HG03196 (cell line): ENCODE measurements around the gene LRRC8A.
"Not testable (repeated sequence)": the region's sequence is repeated elsewhere in the genome, so short reads cannot be mapped to it uniquely, and the experiment has no call there.

Experiments used
- ATAC-seq: cut with Tn5 transposase; IDR thresholded peaks from one replicate; pipeline ENCODE4 v1.9.1; 2021; ENCODE audit not compliant: unreplicated experiment

The LRRC8A gene

DNA sequence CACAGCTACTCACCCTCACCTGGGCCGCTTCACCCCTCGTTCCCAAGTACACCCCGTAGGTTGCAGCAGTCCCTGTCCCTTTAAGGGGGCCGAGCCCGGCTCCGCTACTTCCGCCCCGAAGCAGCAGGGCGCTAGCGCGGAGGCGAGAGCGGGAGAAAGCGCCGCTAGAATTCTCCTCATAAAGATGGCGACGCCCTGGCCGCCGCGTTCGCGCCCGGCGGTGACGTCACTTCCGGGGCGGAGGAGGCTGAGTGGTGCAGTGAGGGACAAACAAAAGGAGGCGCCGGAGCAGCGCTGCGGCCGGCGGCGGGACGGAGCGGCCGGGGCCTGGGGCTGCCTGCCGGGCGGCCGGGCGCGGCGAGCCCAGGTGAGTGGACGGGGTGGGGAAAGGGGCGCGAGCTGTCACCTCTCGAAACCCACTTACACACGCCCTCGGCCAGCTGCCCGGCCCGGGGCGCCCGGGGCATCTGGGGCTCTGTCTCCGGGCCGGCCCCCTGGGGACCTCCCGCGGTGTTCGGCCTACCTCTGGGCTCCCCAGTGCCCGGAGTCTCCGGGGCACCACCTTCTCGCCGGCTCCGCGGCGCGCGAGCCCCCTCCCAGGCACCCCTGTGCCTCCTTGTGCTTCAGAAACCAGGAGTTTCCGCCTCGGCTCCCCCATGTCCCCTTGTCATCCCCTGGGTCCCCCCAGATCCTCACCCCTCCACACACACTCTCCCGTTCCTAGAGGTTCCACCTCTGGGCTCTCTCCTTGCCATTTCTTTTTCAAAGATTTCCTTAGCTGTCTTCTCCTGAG, at the start of gene LRRC8A, which contains the start of gene KYAT1:
TSS of gene LRRC8A (plus strand) at position 250 of the 793 bp plus-strand sequence. CDS start 25,032 bp downstream, outside the sequence.
TSS of gene KYAT1 (minus strand) at position 67 of the 793 bp plus-strand sequence. CDS start 36,545 bp downstream, outside the sequence.
- ATAC-seq = peak; percentile 81

DNA sequence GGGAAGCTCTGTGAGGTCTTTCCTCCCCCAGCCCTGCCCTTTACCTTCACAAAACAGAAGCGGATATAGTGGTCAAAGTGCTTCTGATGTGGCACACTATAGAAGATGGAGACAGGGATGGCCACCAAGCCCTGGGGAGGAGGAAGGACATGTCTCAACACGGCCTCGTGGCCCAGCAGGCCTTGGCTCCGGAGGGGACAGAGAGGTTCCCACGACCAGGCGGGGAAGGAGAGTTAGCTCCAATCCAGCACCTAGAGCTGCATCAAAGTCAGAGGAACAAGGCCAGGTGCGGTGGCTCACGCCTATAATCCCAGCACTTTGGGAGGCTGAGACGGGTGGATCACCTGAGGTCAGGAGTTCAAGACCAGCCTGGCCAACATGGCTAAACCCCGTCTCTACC, 48.2 kb upstream of the LRRC8A start:
- no peak for ATAC-seq

DNA sequence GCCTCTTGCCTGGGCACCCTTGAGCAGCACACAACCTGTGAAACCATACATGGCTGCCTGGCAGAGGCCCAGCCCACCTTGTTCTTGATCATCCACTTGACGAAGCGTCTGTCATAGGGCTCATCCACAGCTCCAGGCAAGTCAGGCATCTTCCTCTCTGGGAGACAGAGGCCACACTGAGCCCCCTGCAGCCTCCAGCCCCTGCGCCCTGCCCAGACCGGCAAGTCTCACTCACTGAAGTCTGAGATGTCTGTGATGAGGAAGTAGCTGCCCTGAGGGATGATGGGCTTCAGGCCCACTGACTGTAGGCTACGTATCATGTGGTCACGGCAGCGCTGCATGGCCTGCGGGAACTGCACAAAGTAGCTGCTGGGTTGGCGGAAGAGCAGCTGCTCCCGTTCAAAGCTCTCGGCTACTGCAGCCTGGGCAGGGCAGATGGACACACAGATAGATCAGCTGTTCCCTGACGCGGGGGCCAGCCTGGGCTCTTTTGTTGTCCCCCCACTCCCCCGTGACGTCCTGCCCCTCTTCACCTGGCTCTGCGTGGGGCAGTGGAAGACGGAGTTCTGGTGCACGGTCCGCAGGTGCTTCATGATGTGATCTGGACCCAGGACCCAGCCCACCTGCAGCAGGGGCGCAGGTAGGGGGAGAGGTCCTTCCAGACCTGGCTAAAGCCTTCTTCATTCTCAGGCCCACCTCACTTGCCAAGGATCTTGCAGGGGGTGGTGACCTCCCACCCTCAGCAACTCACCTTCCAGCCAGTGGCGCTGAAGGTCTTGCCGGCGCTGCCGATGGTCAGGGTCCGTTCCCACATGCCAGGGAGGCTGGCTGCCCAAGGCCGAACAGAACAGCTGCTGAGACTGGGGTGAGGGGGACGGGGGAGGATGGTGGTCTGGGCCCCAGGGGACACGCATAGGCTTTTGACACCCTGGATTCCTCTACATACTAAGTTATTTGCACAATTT, 46.4 kb upstream of the LRRC8A start:
- no peak for ATAC-seq

DNA sequence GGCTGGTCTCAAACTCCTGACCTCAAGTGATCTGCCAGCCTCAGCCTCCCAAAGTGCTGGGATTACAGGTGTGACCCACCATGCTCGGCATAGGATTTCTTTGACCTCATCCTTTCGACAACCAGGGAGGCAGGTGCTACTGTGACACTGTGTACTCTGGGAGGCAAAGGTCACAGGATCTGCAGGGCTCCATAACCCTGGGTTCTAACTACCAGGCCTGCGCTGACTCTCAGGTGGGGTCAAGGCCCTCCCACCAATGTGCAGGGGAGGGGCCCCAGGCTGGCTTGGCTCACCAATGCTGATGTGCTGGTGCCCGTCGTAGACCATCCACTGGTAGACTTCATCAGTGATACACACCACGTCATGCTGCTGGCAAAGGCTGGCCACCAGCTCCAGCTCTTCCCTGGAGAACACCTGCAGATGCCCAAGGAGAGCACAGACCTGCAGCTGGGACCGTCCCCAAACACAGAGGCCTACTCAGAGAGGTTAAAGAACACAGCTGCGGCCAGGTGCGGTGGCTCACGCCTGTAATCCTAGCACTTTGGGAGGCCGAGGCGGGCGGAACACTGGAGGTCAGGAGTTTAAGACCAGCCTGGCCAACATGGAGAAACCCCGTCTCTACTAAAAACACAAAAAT, 45.3 kb upstream of the LRRC8A start:
- no peak for ATAC-seq

DNA sequence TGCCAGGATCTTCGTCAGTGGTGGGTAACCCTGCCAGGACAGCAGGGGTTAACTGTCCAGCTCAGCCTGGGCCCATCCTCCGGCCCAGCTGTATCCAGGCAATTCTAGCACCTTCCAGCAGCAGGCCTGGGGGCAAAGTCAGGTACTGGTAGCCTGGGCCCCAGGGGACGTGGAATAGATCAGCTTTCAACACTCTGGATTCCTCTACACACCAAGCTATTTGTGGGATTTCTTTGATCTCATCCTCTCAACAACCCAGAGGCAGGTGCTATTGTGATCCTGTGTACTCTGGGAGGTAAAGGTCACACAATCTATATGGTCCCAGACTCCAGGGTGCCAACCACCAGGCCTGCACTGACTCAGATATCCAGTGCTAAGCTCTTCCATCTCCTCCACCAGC, 43.6 kb upstream of the LRRC8A start:
- no peak for ATAC-seq

DNA sequence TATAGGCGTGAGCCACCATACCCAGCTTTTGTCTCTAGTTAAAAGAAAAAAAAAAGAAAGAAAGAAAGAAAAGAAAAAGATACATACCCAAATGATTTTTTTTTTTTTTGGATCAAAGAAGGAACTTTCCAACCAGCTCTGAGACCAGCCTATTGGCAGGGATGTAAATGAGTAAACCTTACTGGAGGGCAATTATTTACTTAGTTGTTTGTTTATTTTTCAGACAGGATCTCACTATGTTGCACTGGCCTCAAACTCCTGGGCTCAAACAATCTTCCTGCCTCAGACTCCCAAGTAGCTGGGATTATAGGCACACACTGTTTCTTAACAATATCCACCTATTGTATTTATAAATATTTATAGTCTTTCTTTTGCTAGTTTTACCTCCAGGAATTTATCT, 41.4 kb upstream of the LRRC8A start:
- ATAC-seq = no peak

DNA sequence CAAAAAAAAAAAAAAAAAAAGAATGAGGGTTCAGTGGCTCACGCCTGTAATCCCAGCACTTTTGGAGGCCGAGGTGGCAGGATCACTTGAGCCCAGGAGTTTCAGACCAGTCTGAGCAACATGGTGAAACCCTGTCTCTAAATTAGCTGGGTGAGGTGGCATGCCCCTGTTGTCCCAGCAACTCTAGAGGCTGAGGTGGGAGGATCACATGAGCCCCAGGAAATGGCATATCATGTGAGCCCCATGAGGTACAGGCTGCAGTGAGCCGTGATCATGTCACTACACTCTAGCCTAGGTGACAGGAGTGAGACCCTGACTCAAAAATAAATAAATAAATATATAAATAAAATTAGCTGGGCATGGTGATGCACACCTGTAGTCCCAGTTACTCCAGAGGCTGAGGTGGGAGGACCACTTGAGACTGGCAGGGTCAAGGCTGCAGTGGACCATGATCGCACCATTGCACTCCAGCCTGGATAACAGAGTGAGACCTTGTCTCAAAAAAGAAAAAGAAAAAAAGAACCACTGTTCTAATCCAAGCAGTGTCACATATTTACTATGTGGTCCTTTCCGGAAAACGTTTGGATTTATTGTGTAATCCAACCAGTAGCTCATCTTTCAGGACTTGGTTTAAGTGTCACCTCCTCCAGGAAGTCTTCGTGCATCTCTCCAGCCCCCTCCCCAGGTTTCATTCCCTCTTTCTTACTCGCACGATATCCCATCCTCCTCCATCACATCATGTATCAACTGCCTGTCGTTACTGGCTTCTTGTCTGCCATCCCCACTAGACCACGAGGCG, 40.0 kb upstream of the LRRC8A start:
- no peak for ATAC-seq

DNA sequence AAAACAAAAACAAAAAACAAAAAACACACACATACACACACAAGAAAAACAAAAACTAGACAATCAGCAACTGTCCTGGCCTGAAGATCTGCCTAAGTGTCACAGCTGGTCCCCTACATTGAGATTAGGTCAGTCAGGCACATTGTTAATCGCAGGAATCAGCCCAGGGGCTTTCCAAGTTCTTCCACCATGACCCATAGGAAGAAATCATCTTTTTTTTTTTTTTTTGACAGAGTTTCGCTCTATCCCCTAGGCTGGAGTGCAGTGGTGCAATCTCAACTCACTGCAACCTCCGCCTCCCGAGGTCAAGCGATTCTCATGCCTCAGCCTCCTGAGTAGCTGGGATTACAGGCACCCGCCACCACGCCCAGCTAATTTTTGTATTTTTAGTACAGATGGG, 38.8 kb upstream of the LRRC8A start:
- ATAC-seq = not testable (repeated sequence)

DNA sequence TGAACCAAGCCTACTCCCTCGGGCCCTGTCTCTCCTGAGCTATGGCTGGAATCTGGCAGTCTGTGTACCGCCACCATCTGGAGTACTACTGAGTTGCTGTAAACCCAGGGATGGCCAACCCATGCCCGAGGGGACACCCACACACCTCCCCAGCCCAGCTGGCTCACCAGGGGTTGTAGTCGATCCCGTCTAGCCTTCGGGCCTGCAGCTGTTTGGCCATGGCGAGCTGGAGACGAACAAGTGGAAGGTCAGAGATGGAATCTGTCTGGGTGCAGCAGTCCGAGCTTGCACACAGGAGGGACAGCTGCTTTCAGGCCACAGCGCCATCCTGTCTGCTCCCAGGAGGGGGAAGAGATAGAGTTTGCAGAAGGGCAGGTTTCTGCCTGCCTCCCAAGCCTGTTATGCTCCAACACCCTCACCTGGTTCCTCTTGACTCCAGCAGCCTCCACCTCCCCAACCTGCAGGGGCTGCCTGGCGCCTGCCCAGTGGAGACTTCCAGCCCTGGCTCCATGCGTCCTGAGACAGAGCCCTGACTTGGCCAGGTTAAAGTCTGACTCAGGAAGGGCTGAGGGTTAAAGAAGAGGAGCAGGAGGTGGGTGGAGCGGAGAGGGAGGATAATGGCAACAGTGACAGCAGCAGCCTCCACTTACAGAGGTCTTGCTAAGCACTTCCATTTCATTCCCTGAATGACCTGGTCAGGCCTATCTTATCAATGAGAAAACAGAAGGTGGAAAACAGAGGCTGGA, 36.6 kb upstream of the LRRC8A start:
- no peak for ATAC-seq

DNA sequence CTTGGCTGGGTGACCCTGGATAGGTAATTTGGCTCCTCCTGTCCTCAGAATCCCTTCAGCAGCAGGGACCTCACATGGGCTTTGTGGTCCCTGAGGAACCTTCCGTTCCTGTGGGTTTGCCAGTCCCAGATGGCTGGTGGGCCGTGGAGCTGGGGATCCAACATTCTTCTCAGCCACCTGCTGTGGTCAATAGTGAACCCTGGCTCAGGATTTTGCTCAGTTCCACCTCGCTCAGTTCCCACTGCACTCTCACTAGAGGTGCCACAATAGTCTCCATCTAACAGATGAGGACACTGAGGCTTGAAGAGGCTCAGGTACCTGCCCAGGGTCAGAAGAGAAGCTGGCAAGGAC, 35.3 kb upstream of the LRRC8A start:
- no peak for ATAC-seq

DNA sequence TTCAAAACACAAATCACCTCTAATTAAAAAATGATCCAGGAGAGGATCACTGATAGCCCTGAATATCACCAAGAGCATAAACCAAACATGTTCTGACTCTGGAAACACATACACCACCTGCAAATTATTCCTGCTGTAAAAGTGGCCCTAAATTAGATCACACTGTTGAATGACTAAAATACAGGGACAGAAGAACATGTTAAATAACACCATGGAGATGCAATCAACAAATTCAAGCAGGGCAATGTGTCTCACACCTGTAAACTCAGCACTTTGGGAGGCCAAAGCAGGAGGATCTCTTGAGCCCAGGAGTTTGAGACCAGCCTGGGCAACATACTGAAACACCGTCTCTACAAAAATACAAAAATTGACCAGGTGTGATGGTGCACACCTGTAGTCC, 34.1 kb upstream of the LRRC8A start:
- no peak for ATAC-seq

DNA sequence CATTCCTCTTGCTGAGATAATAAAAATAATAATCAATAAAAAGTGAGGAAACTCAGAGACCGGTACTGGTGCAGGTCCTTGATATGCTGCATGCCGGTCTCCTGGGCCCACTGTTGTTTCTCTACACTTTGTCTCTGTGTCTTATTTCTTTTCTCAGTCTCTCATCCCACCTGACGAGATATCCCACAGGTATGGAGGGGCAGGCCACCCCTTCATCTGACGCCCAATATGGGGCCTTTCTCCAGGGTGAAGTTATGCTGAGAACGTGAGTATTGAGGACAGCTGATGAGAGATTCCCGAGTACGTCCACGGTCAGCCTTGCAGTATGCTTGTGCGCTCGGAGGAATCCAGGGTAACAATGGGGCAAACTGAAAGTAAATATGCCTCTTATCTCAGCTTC, 30.9 kb upstream of the LRRC8A start:
- ATAC-seq = not testable (repeated sequence)

DNA sequence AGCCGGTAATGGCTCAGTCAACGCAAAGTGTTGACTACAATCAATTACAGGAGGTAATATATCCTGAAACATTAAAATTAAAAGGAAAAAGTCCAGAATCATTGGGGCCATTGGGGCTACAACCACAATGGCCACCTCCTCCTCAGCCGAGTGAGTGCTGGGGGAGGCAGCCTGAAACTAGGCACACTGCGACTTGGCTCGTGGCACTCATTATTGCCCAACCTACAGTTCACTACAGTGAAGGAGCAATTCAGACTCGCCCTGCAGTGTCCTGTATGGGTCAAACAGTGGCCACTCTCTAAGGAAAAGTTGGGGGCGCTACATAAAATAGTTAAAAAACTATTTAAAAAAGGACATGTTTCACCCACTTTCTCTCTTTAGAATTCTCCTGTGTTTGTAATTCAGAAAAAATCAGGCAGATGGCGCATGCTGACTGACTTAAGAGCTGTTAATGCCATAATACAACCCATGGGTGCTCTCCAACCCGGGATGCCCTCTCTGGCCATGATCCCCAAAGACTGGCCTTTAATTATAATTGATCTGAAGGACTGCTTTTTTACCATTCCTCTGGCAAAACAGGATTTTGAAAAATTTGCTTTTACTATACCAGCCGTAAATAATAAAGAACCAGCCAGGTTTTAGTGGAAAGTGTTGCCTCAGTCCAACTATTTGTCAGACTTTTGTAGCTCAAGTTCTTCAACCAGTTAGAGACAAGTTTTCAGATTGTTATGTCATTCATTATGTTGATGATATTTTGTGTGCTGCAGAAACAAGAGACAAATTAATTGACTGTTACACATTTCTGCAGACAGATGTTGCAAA, 29.9 kb upstream of the LRRC8A start:
- ATAC-seq = not testable (repeated sequence)

DNA sequence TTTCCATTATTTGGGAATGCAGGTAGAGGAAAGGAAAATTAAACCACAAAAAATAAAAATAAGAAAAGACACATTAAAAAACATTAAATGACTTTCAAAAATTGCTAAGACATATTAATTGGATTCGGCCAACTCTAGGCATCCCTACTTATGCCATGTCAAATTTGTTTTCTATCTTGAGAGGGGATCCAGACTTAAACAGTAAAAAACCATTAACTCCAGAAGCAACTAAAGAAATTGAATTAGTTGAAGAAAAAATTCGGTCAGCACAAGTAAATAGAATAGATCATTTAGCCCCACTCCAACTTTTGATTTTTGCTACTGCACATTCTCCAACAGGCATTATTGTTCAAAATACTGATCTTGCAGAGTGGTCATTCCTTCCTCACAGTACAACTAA, 29.3 kb upstream of the LRRC8A start:
- ATAC-seq = not testable (repeated sequence)

DNA sequence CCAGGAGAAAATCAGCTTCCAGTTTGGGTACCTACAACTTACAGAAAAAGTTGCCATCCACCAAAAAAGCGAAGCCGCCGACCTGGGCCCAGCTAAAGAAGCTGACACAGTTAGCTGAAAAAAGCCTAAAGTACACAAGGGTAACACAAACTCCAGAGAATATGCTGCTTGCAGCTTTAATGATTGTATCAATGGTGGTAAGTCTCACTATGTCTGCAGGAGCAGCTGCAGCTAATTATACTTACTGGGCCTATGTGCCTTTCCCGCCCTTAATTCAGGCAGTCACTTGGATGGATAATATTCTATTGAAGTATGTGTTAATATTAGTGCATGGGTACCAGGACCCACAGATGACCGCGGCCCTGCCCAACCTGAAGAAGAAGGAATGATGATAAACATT, 27.5 kb upstream of the LRRC8A start:
- ATAC-seq = not testable (repeated sequence)

DNA sequence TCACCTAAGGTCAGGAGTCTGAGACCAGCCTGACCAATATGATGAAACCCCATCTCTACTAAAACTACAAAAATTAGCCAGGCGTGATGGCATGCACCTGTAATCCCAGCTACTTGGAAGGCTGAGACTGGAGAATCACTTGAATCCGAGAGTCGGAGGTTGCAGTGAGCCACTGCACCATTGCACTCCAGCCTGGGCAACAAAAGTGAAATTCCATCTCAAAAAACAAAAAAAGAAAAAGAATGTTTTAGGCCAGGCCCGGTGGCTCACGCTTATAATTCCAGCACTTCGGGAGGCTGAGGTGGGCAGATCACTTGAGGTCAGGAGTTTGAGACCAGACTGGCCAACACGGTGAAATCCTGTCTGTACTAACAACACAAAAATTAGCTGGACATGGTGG, 23.5 kb upstream of the LRRC8A start:
- ATAC-seq = not testable (repeated sequence)

DNA sequence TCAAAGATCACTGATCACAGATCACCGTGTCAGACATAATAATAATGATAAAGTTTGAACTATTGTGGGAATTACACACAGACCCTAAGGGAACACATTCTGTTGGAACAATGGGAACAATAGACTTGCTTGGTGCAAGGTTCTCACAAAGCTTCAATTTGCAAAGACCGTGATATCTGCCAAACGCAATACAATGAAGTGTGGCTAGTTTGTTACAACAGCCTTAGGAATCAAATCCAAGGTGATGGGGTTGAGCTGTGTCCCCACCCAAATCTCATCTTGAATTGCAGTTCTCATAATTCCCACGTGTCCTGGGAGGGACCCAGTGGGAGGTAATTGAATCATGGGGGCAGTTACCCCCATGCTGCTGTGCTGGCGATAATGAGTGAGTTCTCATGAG, 21.0 kb upstream of the LRRC8A start:
- ATAC-seq = no peak

DNA sequence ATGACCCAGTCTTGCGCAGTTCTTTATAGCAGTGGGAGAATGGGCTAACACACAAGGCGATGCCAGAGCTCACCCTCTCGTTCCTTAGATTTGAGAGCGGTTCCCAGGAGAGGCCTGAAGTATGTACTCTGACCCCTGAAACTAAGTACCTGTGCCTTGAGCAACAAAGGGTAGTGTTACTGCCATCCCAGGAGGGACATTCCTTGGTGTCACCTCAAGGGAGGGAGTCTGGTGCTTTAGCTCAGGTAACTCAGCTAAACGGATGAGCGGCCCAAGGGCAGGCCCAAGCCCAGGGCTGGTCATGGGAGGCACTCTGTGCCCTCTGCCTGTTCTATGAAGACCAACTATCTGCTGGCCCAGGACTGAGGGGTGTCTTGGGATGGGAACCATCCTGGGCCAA, 20.4 kb upstream of the LRRC8A start:
- no peak for ATAC-seq

DNA sequence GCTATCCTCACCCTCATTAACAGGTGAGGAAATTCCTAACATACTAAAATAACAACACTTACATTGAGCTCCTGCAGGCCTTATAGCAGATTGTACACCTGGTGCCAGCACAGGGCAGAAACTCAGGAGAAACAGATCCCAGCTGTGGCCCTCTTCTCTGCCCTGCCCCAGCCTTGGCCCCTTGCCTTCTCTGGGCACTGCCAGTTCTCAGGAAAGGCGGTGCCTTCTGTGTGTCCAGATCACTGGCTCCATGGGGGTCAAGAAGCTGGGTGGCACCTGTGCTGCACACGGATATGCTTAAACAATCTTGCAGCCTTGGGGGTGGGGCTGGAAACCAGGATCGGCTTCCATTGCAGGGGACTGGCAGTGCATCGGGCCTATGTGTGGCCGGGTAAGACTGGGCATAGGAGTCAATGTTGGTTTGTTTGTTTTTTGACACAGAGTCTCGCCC, 19.5 kb upstream of the LRRC8A start:
- ATAC-seq = no peak
